ENCODE measurements around the gene ACAA2. TPM values are rescaled to one million over a fixed set of nuclear protein-coding genes. Genes with fewer than 3 reads are reported as not detected.
"Not testable (repeated sequence)": the region's sequence is repeated elsewhere in the genome, so short reads cannot be mapped to it uniquely, and the experiment has no call there.

The ACAA2 gene
- total RNA-seq, 4 donors from 2014 or later, result 43.0 to 214 (median 147) TPM

GRCh38 chr18:49812286-49813068 is 856 bp downstream of the ACAA2 start:
- Histone ChIP-seq H3K9me3 (no peaks in the 10 kb centered on the region), H3K4me3 (peak overlapping the region; percentile 53 to 85 (median 68)), H3K4me1 (peaks cover 0 to 28% (median 27%) of the 10 kb centered on the region in 4 donors), H3K27ac (peak overlapping the region; percentile 96 to 98 (median 98)), H3K36me3 (no peaks in the 10 kb centered on the region), H3K27me3 (no peaks in the 10 kb centered on the region)
- 26 to 39% methylated on average over 12 to 13 of the region's 13 CpGs for WGBS, 2 donors (ENCODE audit: low coverage in 1 of 2)
- TF ChIP-seq POLR2A (IDR thresholded peaks at IDR 0.05) (no peak), POLR2AphosphoS5 (IDR thresholded peaks at IDR 0.05) (no peak), CTCF (IDR thresholded peaks at IDR 0.05) (no peak), EP300 (IDR thresholded peaks at IDR 0.05; ENCODE audit: low read depth) (no peak)
- DNase-seq, result no peak
- in situ Hi-C loops (cut with MboI; ENCODE audit: low pct_ligation_motif_present in 1 of 4, low pct_unique_long_range_greater_than_20kb in 1 of 4, low sequenced_read_pairs in 3 of 4) (no loop called here), intact Hi-C loops (cut with DNase I; ENCODE audit: low total_unique reads) (no loop called here)

GRCh38 chr18:49811151-49811938 is 2.0 kb downstream of the ACAA2 start:
- TF ChIP-seq CTCF (IDR thresholded peaks at IDR 0.05), result peak in 2 of 5 experiments; percentile 28 to 43
- peak; percentile 34 for TF ChIP-seq POLR2A (IDR thresholded peaks at IDR 0.05)
- TF ChIP-seq POLR2AphosphoS5 (IDR thresholded peaks at IDR 0.05), result peak in 1 of 3 donors; percentile 68
- no peak for TF ChIP-seq EP300 (IDR thresholded peaks at IDR 0.05; ENCODE audit: low read depth)
- Histone ChIP-seq H3K36me3 (no peaks in the 10 kb centered on the region), H3K9me3 (no peaks in the 10 kb centered on the region), H3K27ac (peak overlapping the region; percentile 96 to 98 (median 98)), H3K4me1 (peaks cover 0 to 27% (median 25%) of the 10 kb centered on the region in 4 donors), H3K4me3 (peak overlapping the region in 1 of 4 donors; percentile 68), H3K27me3 (no peaks in the 10 kb centered on the region)
- intact Hi-C loops (cut with DNase I; ENCODE audit: low total_unique reads), result no loop called here
- DNase-seq, result peak; percentile 22
- WGBS, 2 donors (ENCODE audit: low coverage in 1 of 2), result 33 to 35% methylated on average over 2 to 7 of the region's 7 CpGs
- in situ Hi-C loops (cut with MboI; ENCODE audit: low pct_ligation_motif_present in 1 of 4, low pct_unique_long_range_greater_than_20kb in 1 of 4, low sequenced_read_pairs in 3 of 4), result no loop called here

GRCh38 chr18:49808553-49809191 is 4.7 kb downstream of the ACAA2 start:
- H3K36me3 ChIP-seq; DNase-seq; intact Hi-C loops (cut with DNase I; ENCODE audit: low total_unique reads); in situ Hi-C loops (cut with MboI; ENCODE audit: low pct_ligation_motif_present in 1 of 4, low pct_unique_long_range_greater_than_20kb in 1 of 4, low sequenced_read_pairs in 3 of 4); H3K27me3 ChIP-seq; H3K27ac ChIP-seq; H3K9me3 ChIP-seq; H3K4me3 ChIP-seq: not testable (repeated sequence)
- 90 to 100% methylated on average over 3 to 10 of the region's 10 CpGs for WGBS, 2 donors (ENCODE audit: low coverage in 1 of 2)
- H3K4me1 ChIP-seq, result peaks cover 0 to 22% (median 20%) of the 10 kb centered on the region in 4 donors

- 90 to 100% methylated on average over 5 of the region's 5 CpGs for WGBS, 2 donors (ENCODE audit: low coverage in 1 of 2)
- intact Hi-C loops (cut with DNase I; ENCODE audit: low total_unique reads), result no loop called here
- in situ Hi-C loops (cut with MboI; ENCODE audit: low pct_ligation_motif_present in 1 of 4, low pct_unique_long_range_greater_than_20kb in 1 of 4, low sequenced_read_pairs in 3 of 4), result no loop called here
- no peaks in the 10 kb centered on the region for H3K27me3 ChIP-seq
- DNase-seq, result no peak
- no peak overlapping the region for H3K4me3 ChIP-seq
- H3K9me3 ChIP-seq, result no peaks in the 10 kb centered on the region
- H3K27ac ChIP-seq, result no peak overlapping the region
- no peak for TF ChIP-seq POLR2AphosphoS5 (IDR thresholded peaks at IDR 0.05)
- TF ChIP-seq CTCF (IDR thresholded peaks at IDR 0.05), result no peak
- TF ChIP-seq POLR2A (IDR thresholded peaks at IDR 0.05), result no peak
- no peak for TF ChIP-seq EP300 (IDR thresholded peaks at IDR 0.05; ENCODE audit: low read depth)
- no peaks in the 10 kb centered on the region for H3K4me1 ChIP-seq
- H3K36me3 ChIP-seq, result peaks cover 0 to 11% (median 0%) of the 10 kb centered on the region in 4 donors
These were observed 9.2 kb downstream of the ACAA2 start for GRCh38 chr18:49804096-49804495.

Data from transverse colon (tissue), 4 donors.